ENCODE results near the gene GIMAP6. TPM values are rescaled to one million over a fixed set of nuclear protein-coding genes. Genes with fewer than 3 reads are reported as not detected.

GIMAP6 gene
- total and polyA plus RNA-seq, 7 donors: 8.2 to 21.8 (median 11.6) TPM

GRCh38 chr7:150629347-150629746, 2.8 kb downstream of the GIMAP6 start:
- peak overlapping the region; percentile 74 for H3K27ac ChIP-seq
- H3K9me3 ChIP-seq: no peaks in the 10 kb centered on the region
- TF ChIP-seq CTCF (IDR thresholded peaks at IDR 0.05): no peak
- H3K4me1 ChIP-seq: no peaks in the 10 kb centered on the region
- intact Hi-C loops (cut with DNase I): loop anchor here in 1 of 2 donors (5.0 kb wide), 1 partner anchor 112 kb away; no protein-coding TSS in a partner anchor
- peaks cover 0 to 7% of the 10 kb centered on the region in 2 donors for H3K36me3 ChIP-seq (ENCODE audit: insufficient read depth in 1 of 2, low read depth in 1 of 2)
- no peaks in the 10 kb centered on the region for H3K27me3 ChIP-seq (ENCODE audit: insufficient read depth in 3 of 3, low read length in 2 of 3)
- H3K4me3 ChIP-seq: no peak overlapping the region
- 68 to 73% (median 70%) methylated on average over 9 of the region's 9 CpGs for WGBS, 3 donors
- DNase-seq (no peak), ATAC-seq (peak in 3 of 4 donors; percentile 46 to 65 (median 62))

GRCh38 chr7:150627959-150628358, 4.2 kb downstream of the GIMAP6 start:
- DNase-seq: no peak
- Histone ChIP-seq H3K4me1 (no peaks in the 10 kb centered on the region), H3K9me3 (no peaks in the 10 kb centered on the region), H3K27me3 (ENCODE audit: insufficient read depth in 3 of 3, low read length in 2 of 3) (no peaks in the 10 kb centered on the region), H3K4me3 (no peak overlapping the region), H3K27ac (peak overlapping the region; percentile 46), H3K36me3 (ENCODE audit: insufficient read depth in 1 of 2, low read depth in 1 of 2) (peaks cover 0 to 7% of the 10 kb centered on the region in 2 donors)
- no peak for TF ChIP-seq CTCF (IDR thresholded peaks at IDR 0.05)
- ATAC-seq: no peak
- WGBS, 3 donors: 93 to 95% (median 94%) methylated on average over 18 of the region's 18 CpGs
- intact Hi-C loops (cut with DNase I): loop anchor here in 1 of 2 donors (5.0 kb wide), 1 partner anchor 111 kb away; no protein-coding TSS in a partner anchor

GRCh38 chr7:150626696-150627095, 5.5 kb downstream of the GIMAP6 start:
- no peak overlapping the region for H3K4me3 ChIP-seq
- DNase-seq (no peak), ATAC-seq (no peak)
- TF ChIP-seq CTCF (IDR thresholded peaks at IDR 0.05): no peak
- no peak overlapping the region for H3K27ac ChIP-seq
- H3K9me3 ChIP-seq: no peaks in the 10 kb centered on the region
- intact Hi-C loops (cut with DNase I): loop anchor here in 1 of 2 donors (5.0 kb wide), 1 partner anchor 109 kb away; no protein-coding TSS in a partner anchor
- H3K4me1 ChIP-seq: no peaks in the 10 kb centered on the region
- 85 to 88% (median 87%) methylated on average over 4 of the region's 4 CpGs for WGBS, 3 donors
- H3K27me3 ChIP-seq (ENCODE audit: insufficient read depth in 3 of 3, low read length in 2 of 3): no peaks in the 10 kb centered on the region
- H3K36me3 ChIP-seq (ENCODE audit: insufficient read depth in 1 of 2, low read depth in 1 of 2): peaks cover 0 to 7% of the 10 kb centered on the region in 2 donors

GRCh38 chr7:150621376-150621775, 10.8 kb downstream of the GIMAP6 start:
- Histone ChIP-seq H3K27ac (no peak overlapping the region), H3K36me3 (ENCODE audit: insufficient read depth in 1 of 2, low read depth in 1 of 2) (no peaks in the 10 kb centered on the region), H3K9me3 (no peaks in the 10 kb centered on the region), H3K27me3 (ENCODE audit: insufficient read depth in 3 of 3, low read length in 2 of 3) (no peaks in the 10 kb centered on the region), H3K4me1 (no peaks in the 10 kb centered on the region), H3K4me3 (no peak overlapping the region)
- no peak for TF ChIP-seq CTCF (IDR thresholded peaks at IDR 0.05)
- 60 to 67% (median 67%) methylated on average over 1 of the region's 1 CpG for WGBS, 3 donors
- DNase-seq (no peak), ATAC-seq (no peak)
- intact Hi-C loops (cut with DNase I): no loop called here

Measured in psoas muscle (tissue), 8 donors.